WTC11 (cell line): Measurements from ENCODE around the gene EHD4. TPM values are rescaled to one million over a fixed set of nuclear protein-coding genes. Genes with fewer than 3 reads are reported as not detected.

Experiments used
- ATAC-seq: fragments of 200-7000 bp; cut with Tn5 transposase; 2 replicates; pipeline ENCODE4 v1.10.0; 2021; ENCODE audit warnings: mild to moderate bottlenecking, moderate library complexity
- CTCF ChIA-PET: fragments of 300-600 bp; sonication (Branson Sonifier 250); formaldehyde crosslinking; loops from one replicate; lab custom pipeline; 2021; ENCODE audit warnings: antibody characterized with exemption; lab: Charles Lee
- POLR2A ChIA-PET: fragments of 350-600 bp; sonication (Branson Sonifier 250); formaldehyde crosslinking; loops from one replicate; lab custom pipeline; 2021; ENCODE audit warnings: antibody characterized with exemption; lab: Charles Lee
- DNase-seq: peaks from one replicate; pipeline ENCODE4 v3.0.0; 2021; ENCODE audit warnings: low spot score
- H3K27ac Mint-ChIP-seq: 2 replicates; pipeline ENCODE4 v1.8.0; 2021; ENCODE audit warnings: mixed read lengths
- H3K27me3 Mint-ChIP-seq: 2 replicates; pipeline ENCODE4 v1.8.0; 2021; ENCODE audit warnings: low read depth, mild to moderate bottlenecking, moderate library complexity, mixed read lengths
- H3K36me3 Mint-ChIP-seq: 2 replicates; pipeline ENCODE4 v1.8.0; 2021; ENCODE audit warnings: mixed read lengths
- H3K4me1 Mint-ChIP-seq: 2 replicates; pipeline ENCODE4 v1.8.0; 2022; ENCODE audit warnings: mixed read lengths
- H3K4me3 Mint-ChIP-seq: 2 replicates; pipeline ENCODE4 v1.8.0; 2021; ENCODE audit warnings: mild to moderate bottlenecking, moderate library complexity, mixed read lengths
- H3K9me3 Mint-ChIP-seq: 2 replicates; pipeline ENCODE4 v1.8.0; 2021; ENCODE audit warnings: mixed read lengths
- CTCF ChIP-seq: fragments of 200-600 bp; IDR thresholded peaks from 2 replicates; pipeline ENCODE4 v1.8.0; 2022; ENCODE audit warnings: antibody characterized with exemption
- E2F1 ChIP-seq: sonication (generic); formaldehyde crosslinking; IDR thresholded peaks from 2 replicates; pipeline ENCODE4 v1.8.0; 2022; ENCODE audit warnings: mild to moderate bottlenecking, missing genetic modification reagents
- E2F4 ChIP-seq: sonication (generic); formaldehyde crosslinking; IDR thresholded peaks from 2 replicates; pipeline ENCODE4 v1.8.1; 2022; ENCODE audit warnings: low read depth, mild to moderate bottlenecking, moderate library complexity, missing genetic modification reagents, borderline replicate concordance
- ESRRA ChIP-seq: sonication (generic); formaldehyde crosslinking; IDR thresholded peaks from 2 replicates; pipeline ENCODE4 v1.8.1; 2022; ENCODE audit warnings: mild to moderate bottlenecking, missing genetic modification reagents, borderline replicate concordance
- ETV6 ChIP-seq: sonication (generic); formaldehyde crosslinking; IDR thresholded peaks from 2 replicates; pipeline ENCODE4 v1.8.1; 2022; ENCODE audit warnings: mild to moderate bottlenecking, missing genetic modification reagents
- FOXJ3 ChIP-seq: sonication (generic); formaldehyde crosslinking; IDR thresholded peaks from 2 replicates; pipeline ENCODE4 v1.9.0; 2021; ENCODE audit warnings: missing genetic modification reagents, mild to moderate bottlenecking, borderline replicate concordance
- FOXK1 ChIP-seq: sonication (generic); formaldehyde crosslinking; IDR thresholded peaks from 2 replicates; pipeline ENCODE4 v1.8.0; 2022; ENCODE audit warnings: mild to moderate bottlenecking, moderate library complexity, missing genetic modification reagents
- FOXP1 ChIP-seq: sonication (generic); formaldehyde crosslinking; IDR thresholded peaks from 2 replicates; pipeline ENCODE4 v1.8.0; 2022; ENCODE audit warnings: missing genetic modification reagents, mild to moderate bottlenecking, moderate library complexity, borderline replicate concordance
- JUN ChIP-seq: sonication (generic); formaldehyde crosslinking; IDR thresholded peaks from 2 replicates; pipeline ENCODE4 v1.8.0; 2023; ENCODE audit warnings: mild to moderate bottlenecking, missing genetic modification reagents
- MXD4 ChIP-seq: fragments of 250-450 bp; sonication (Bioruptor Pico); IDR thresholded peaks from 2 replicates; pipeline ENCODE4 v1.8.0; 2021; ENCODE audit warnings: mild to moderate bottlenecking, moderate library complexity, borderline replicate concordance
- MYBL2 ChIP-seq: sonication (generic); formaldehyde crosslinking; IDR thresholded peaks from 2 replicates; pipeline ENCODE4 v1.8.1; 2023; ENCODE audit warnings: mild to moderate bottlenecking, moderate library complexity, missing genetic modification reagents
- NFE2L1 ChIP-seq: sonication (generic); formaldehyde crosslinking; IDR thresholded peaks from 2 replicates; pipeline ENCODE4 v1.8.1; 2023; ENCODE audit warnings: missing genetic modification reagents
- PRDM15 ChIP-seq: sonication (generic); formaldehyde crosslinking; IDR thresholded peaks from 2 replicates; pipeline ENCODE4 v1.8.0; 2022; ENCODE audit warnings: missing genetic modification reagents
- TEAD4 ChIP-seq: sonication (generic); formaldehyde crosslinking; IDR thresholded peaks from 2 replicates; pipeline ENCODE4 v1.8.0; 2022; ENCODE audit warnings: mild to moderate bottlenecking, missing genetic modification reagents
- ZNF121 ChIP-seq: sonication (generic); formaldehyde crosslinking; IDR thresholded peaks from 2 replicates; pipeline ENCODE4 v1.8.0; 2023; ENCODE audit warnings: missing genetic modification reagents
- ZNF219 ChIP-seq: sonication (generic); formaldehyde crosslinking; IDR thresholded peaks from 2 replicates; pipeline ENCODE4 v1.8.0; 2023; ENCODE audit warnings: missing genetic modification reagents, mild to moderate bottlenecking, borderline replicate concordance
- ZNF416 ChIP-seq: fragments of 250-450 bp; sonication (Bioruptor Pico); IDR thresholded peaks from 2 replicates; pipeline ENCODE4 v1.9.0; 2021; ENCODE audit warnings: mild to moderate bottlenecking, inconsistent platforms
- ZNF532 ChIP-seq: fragments of 250-450 bp; sonication (Bioruptor Pico); IDR thresholded peaks from 2 replicates; pipeline ENCODE4 v1.9.0; 2021; ENCODE audit warnings: mild to moderate bottlenecking, borderline replicate concordance
- ZSCAN18 ChIP-seq: fragments of 250-450 bp; sonication (Bioruptor Pico); IDR thresholded peaks from 2 replicates; pipeline ENCODE4 v2.1.2; 2022; ENCODE audit warnings: mild to moderate bottlenecking, moderate library complexity
- total RNA-seq: library from RNA; stranded (reverse); gene quantifications from 3 replicates; pipeline ENCODE4 v1.2.3, GENCODE V29; 2021

Gene EHD4
- total RNA-seq, 1 experiment from 2014 or later = 23.9 TPM

- TF ChIP-seq ESRRA (CRISPR knock-in tag) (no peak), FOXK1 (CRISPR knock-in tag) (no peak), TEAD4 (CRISPR knock-in tag) (no peak), MYBL2 (CRISPR knock-in tag) (no peak), PRDM15 (no peak), ETV6 (CRISPR knock-in tag) (no peak), ZNF532 (CRISPR knock-in tag) (no peak), E2F4 (no peak), ZNF121 (CRISPR knock-in tag) (no peak), CTCF (no peak), FOXJ3 (CRISPR knock-in tag) (no peak), ZNF416 (CRISPR knock-in tag) (no peak), FOXP1 (no peak), MXD4 (CRISPR knock-in tag) (no peak), JUN (no peak), E2F1 (no peak), ZNF219 (CRISPR knock-in tag) (no peak), NFE2L1 (CRISPR knock-in tag) (no peak), ZSCAN18 (CRISPR knock-in tag) (no peak)
- H3K36me3 Mint-ChIP-seq = peaks cover 22% of the 10 kb centered on the region; the same call in 1 of the 2 replicates
- H3K4me1 Mint-ChIP-seq = peaks cover 8% of the 10 kb centered on the region
- no peaks in the 10 kb centered on the region for H3K27me3 Mint-ChIP-seq
- CTCF ChIA-PET = interaction anchor here (1.0 kb wide), 1 partner anchor 219 kb away, joined by 3 read pairs; no protein-coding TSS in a partner anchor
- no peak for DNase-seq
- no peak overlapping the region for H3K4me3 Mint-ChIP-seq
- H3K9me3 Mint-ChIP-seq = no peaks in the 10 kb centered on the region
- POLR2A ChIA-PET = no interaction called here
- ATAC-seq = no peak
- no peak overlapping the region for H3K27ac Mint-ChIP-seq
Observed at GRCh38 chr15:41918506-41919126, 53.7 kb downstream of the EHD4 start.
